NCI-H1092 (cell line): Measurements from ENCODE around the gene ACTR1A.

Experiments
- DNase-seq: peaks from one replicate; lab custom pipeline; 2025; lab: John Stamatoyannopoulos, UW

ACTR1A gene

GRCh38 chr10:102453502-102453901, 49.0 kb downstream of the ACTR1A start:
- DNase-seq, result no peak

DNA sequence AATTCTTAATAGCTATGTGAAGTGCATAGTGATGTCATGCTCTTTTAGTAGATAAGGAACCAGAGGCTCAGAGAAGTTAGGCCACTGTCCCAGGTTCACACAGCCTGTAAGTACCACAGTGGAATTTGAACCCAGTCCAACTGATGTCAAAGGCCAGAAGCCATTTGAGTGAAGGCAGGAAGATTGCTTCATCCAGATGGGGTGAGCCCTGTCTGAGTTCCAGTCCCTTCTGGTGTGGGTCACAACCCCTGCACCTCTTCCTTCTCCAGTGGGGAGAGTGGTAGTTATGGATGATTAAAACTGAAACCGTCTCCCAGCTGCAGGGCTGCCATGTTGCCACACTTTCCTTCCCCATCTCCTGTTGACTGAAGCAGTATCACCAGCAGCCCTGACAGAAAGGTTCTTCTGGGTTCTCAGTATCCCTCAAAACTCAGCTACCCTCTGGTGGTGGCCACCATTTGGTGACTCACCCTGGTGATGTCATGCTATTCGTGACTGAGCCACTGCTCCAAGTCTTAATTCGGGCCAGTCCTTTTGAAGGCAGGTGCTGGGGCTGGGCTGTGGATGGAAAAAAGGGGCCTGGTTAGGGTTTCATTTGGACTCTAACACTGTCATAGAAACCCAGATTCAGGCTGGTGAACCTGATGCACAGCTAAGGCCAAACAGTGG, 49.7 kb downstream of the ACTR1A start:
- DNase-seq, result no peak

- no peak for DNase-seq
These were observed 51.2 kb downstream of the ACTR1A start, which contains the start of gene C10orf95 for GRCh38 chr10:102451105-102451969. Gene C10orf95, minus strand, starts transcription at chr10:102451543. Its CDS starts 450 bp downstream, at chr10:102451093.

GRCh38 chr10:102450374-102451104, 52.0 kb downstream of the ACTR1A start:
- DNase-seq, result peak; percentile 60

DNA sequence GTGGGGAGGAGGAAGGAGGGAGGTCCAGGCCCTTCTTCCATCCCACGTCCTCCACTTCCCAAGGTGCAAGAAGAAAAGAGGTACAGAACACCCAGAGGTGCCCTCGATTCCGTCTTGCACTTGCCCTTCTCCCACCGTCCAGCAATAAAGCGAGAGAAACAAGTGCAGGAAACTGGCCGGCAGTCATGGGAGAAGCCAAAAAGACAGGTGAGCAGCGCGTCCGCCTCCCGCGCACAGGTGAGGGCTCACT, 52.5 kb downstream of the ACTR1A start:
- no peak for DNase-seq

DNA sequence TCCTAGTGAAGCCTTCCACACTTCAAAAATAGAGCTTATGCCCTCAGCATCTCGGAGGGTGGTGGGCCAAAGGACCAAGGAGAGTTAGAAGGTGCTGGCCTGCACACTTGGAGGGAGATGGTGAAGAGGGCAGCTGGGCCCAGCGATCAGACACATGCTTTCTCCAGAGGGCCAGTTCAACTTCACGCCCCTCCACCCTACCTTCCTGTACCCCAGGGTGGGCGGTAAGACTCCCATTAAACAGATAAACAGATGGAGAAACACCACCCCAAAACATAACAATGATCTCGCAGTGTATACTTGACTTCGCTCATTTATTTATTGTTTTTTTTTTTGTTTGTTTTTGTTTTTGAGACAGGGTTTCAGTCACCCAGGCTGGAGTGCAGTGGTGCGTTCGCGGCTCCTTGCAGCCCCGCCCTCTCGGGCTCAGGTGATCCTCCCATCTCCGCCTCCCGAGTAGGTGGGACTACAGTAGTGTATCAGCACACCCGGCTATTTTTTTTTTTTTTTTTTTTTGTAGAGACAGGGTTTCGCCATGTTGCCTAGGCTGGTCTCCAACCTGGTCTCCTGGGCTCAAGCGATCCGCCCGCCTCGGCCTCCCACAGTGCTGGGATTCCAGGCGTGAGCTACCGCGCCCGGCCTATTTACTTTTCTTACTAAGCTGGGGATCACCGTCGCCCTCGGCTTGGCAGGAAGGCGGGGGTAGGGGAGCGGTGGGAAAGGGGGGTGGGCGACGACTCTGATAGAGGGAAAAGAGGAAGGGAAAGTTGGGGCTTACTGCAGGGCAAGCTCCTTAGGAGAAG, 53.0 kb downstream of the ACTR1A start:
- peak; percentile 54 for DNase-seq

DNA sequence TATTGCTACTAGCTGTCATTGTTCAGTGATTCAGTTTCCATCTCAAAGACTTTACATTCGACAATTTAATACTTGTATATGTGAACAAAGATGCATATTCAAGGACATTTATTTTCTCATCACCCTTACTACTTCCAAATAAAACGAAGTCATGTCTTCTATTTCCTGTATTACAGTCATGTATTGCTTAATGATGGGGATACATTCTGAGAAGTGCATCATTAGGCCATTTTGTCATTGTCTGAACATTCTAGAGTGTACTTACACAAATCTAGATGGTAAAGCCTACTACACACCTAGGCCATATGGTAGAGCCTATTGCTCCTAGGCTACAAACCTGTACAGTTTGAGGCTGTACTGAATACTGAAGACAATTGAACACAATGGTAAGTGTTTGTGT, 57.7 kb downstream of the ACTR1A start:
- DNase-seq, result no peak

DNA sequence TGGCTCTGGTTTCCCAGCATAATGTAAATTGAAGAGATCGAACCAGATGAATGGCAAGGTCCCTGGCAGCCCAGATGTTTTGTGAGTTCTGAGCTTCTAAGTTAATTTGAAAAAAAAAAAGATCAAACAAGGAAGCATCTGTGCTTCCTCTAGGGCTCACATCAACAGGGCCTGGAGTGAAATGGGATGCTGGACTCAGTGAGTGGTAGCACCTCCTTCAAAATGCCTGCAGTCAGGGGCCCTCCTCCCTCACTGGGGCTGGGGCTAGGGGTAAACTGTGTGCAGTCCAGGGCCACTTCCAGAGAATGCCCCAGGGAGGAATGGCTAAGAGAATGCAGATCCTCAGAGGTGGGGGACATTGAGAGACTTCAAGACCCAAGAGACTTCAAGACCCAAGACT, 64.1 kb downstream of the ACTR1A start:
- no peak for DNase-seq

DNA sequence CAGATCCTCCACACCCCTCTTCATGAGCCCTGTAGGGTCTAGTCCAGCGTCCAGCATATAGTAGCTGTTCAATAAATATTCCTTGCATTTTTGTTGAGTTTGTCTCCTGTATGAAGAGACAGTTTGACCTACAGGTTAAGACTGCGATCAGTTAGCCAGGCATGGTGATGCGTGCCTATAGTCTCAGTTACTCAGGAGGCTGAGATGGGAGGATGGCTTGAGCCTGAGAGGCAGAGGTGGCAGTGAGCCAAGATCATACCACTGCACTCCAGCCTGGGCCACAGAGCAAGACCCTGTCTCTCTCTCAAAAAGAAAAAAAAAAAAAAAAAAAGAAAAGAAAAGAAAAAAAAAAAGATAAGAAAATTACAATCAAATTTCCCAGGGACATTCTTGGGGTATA, 65.0 kb downstream of the ACTR1A start:
- no peak for DNase-seq

DNA sequence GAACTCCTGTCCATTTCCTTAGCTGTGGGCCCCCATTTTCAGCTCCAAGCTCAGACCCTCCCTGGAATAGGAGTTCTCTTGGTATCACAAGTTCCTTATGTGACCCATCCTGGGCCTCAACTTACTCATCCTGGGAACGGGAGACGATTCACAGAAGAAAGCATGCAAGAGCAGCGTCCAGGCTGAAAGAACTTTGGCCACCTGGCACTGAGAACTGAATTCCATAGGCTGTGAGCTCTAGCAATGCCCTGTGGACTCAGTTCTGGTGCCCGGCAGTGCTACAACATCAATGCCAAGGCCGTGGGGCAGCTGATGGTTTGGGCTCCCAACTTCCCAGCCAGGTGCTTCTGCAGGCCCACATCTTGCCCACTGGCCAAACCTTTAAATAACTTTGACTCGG, 66.2 kb downstream of the ACTR1A start:
- no peak for DNase-seq

- DNase-seq, result no peak
These were observed 66.8 kb downstream of the ACTR1A start for GRCh38 chr10:102435529-102436233.

GRCh38 chr10:102435133-102435497, 67.4 kb downstream of the ACTR1A start:
- no peak for DNase-seq

GRCh38 chr10:102434394-102435132, 67.9 kb downstream of the ACTR1A start:
- no peak for DNase-seq

GRCh38 chr10:102433619-102434046, 68.9 kb downstream of the ACTR1A start:
- no peak for DNase-seq

- peak; percentile 88 for DNase-seq
These were observed 70.2 kb downstream of the ACTR1A start, which contains the start of gene CUEDC2 for GRCh38 chr10:102432162-102432950. Gene CUEDC2, minus strand, starts transcription at chr10:102432574. Its CDS starts 7,386 bp downstream, at chr10:102425188.

DNA sequence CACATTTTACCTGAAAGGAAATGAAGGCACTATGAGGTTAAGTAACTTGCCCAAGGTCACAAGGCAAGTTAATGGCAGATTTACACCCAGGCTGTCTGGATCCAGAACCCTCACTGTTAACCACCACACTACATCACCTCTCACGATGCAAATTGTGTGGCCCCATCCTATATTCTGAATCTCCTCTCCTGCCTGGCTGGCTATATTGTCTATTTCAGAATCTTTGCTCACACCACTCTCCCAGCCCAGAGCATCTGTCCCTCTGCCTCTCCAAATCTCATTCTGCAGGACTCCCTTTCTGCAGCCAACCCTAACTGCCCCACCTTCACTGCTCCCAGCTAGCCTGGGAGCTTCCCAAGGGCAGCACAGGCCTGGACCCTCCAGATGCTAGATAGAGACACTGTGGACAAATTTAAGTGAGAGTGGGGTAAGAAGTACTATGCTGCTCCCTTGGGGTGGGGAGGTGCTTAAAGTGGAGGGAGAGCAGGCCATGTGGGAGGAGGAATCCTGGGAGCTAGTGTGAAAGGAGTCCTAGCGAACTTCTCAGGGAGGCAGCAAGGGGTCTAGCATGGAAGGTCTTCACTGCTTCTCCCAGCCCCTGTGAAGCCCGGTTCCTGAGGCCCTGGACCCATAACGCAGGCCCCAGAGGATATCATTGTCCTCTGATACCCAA, 70.9 kb downstream of the ACTR1A start:
- DNase-seq, result no peak

DNA sequence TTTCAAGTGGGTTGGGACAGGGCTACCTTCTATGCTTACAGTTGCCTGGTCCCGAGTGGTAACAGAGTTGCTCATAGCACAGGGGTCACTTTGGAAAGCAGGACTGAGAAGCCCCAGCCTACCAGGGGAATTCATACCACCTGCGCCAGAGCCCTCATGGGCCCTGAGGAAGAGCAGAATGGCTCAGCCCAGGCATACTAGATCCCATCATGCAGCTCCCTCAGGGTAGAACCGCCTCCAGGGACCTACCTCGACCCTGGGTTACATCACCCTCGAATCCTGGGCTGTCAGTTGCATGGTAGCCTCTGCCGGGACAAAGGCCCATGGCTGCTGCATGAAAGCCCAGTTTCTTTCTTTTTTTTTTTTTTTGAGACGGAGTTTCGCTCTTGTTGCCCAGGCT, 73.0 kb downstream of the ACTR1A start:
- DNase-seq, result no peak
